Measurements from ENCODE around the gene EPX. TPM values are rescaled to one million over a fixed set of nuclear protein-coding genes. Genes with fewer than 3 reads are reported as not detected.

Gene EPX
- total RNA-seq, 6 experiments from 2014 or later, result 0.07 TPM; not detected in 5

DNA sequence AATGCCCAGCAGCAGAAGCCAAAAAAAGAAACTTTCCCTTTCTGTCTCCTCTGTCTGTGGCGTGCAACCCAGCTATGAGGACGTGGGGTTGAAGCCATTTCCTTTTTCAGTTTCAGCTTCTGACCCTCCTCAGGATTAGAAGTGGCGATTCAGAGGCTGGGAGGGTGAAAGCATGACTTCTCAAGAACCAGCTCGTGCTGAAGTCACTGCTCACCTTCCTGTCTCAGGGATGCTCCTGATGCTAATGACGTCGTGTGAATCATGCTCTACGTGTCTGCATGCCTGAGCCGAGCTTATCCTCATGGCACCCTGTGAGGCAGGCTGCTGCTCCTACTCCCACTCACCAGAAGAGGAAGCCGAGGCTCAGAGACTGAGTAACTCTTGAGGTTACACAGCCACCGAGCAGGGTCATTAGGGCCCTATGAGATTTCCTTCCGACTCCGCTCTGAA, 40.2 kb downstream of the EPX start:
- no peak overlapping the region for H3K4me3 ChIP-seq
- TF ChIP-seq POLR2A (IDR thresholded peaks at IDR 0.05), result no peak
- TF ChIP-seq, protein P1, sequence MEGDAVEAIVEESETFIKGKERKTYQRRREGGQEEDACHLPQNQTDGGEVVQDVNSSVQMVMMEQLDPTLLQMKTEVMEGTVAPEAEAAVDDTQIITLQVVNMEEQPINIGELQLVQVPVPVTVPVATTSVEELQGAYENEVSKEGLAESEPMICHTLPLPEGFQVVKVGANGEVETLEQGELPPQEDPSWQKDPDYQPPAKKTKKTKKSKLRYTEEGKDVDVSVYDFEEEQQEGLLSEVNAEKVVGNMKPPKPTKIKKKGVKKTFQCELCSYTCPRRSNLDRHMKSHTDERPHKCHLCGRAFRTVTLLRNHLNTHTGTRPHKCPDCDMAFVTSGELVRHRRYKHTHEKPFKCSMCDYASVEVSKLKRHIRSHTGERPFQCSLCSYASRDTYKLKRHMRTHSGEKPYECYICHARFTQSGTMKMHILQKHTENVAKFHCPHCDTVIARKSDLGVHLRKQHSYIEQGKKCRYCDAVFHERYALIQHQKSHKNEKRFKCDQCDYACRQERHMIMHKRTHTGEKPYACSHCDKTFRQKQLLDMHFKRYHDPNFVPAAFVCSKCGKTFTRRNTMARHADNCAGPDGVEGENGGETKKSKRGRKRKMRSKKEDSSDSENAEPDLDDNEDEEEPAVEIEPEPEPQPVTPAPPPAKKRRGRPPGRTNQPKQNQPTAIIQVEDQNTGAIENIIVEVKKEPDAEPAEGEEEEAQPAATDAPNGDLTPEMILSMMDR (IDR thresholded peaks at IDR 0.05), result no peak
- no peak overlapping the region for H3K27ac ChIP-seq
- WGBS (ENCODE audit: insufficient coverage, low coverage, low lambda C conversion rate, missing lambda C conversion rate), result 52% methylated on average over 12 of the region's 12 CpGs
- ATAC-seq (peak; percentile 47 to 82 (median 69)), DNase-seq (peak in 1 of 3 donors; percentile 27)
- intact Hi-C loops (cut with DNase I), result no loop called here
- H3K4me1 ChIP-seq, result no peaks in the 10 kb centered on the region
- no peaks in the 10 kb centered on the region for H3K27me3 ChIP-seq
- no peaks in the 10 kb centered on the region for H3K36me3 ChIP-seq
- no peaks in the 10 kb centered on the region for H3K9me3 ChIP-seq

- no peaks in the 10 kb centered on the region for H3K27me3 ChIP-seq
- ATAC-seq, result peak; percentile 24 to 69 (median 54)
Measured at GRCh38 chr17:58233543-58233942, 41.0 kb downstream of the EPX start.

GRCh38 chr17:58234512-58234911, 42.0 kb downstream of the EPX start:
- no peak for ATAC-seq
- H3K36me3 ChIP-seq, result no peaks in the 10 kb centered on the region
- no peak overlapping the region for H3K4me3 ChIP-seq
- intact Hi-C loops (cut with DNase I), result no loop called here
- TF ChIP-seq, protein P1 (IDR thresholded peaks at IDR 0.05), result no peak
- TF ChIP-seq POLR2A (IDR thresholded peaks at IDR 0.05), result no peak
- DNase-seq, result no peak
- no peaks in the 10 kb centered on the region for H3K4me1 ChIP-seq
- no peaks in the 10 kb centered on the region for H3K9me3 ChIP-seq
- H3K27ac ChIP-seq, result no peak overlapping the region
- no peaks in the 10 kb centered on the region for H3K27me3 ChIP-seq
- 77% methylated on average over 3 of the region's 3 CpGs for WGBS (ENCODE audit: insufficient coverage, low coverage, low lambda C conversion rate, missing lambda C conversion rate)

More at GRCh38 chr17:58233543-58233942, 41.0 kb downstream of the EPX start:
- no peaks in the 10 kb centered on the region for H3K4me1 ChIP-seq
- H3K27ac ChIP-seq, result no peak overlapping the region
- no peak overlapping the region for H3K4me3 ChIP-seq
- no peaks in the 10 kb centered on the region for H3K9me3 ChIP-seq
- 66% methylated on average over 2 of the region's 3 CpGs for WGBS (ENCODE audit: insufficient coverage, low coverage, low lambda C conversion rate, missing lambda C conversion rate)
- H3K36me3 ChIP-seq, result no peaks in the 10 kb centered on the region
- no peak for DNase-seq
- TF ChIP-seq, protein P1 (IDR thresholded peaks at IDR 0.05), result no peak
- TF ChIP-seq POLR2A (IDR thresholded peaks at IDR 0.05), result no peak
- intact Hi-C loops (cut with DNase I), result no loop called here

DNA sequence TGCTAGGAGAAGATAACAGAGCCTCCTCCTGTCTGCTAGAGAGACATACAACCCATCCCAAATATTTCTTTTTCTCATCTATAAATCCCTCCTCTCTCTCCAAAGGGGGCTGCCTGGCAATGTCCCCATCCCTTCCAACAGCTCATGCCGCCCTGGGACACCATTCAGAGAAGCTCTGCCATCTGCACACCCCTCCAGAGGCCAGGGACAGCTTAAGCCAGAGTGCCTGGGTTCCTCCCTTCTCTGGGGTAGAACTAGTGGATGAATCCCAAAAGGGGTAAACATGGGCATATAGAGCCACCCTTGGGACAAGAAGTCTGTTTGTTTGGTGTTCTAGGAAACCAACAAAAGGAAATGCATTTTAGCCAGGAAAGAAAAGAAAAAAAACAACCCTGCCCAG, 43.3 kb downstream of the EPX start:
- Histone ChIP-seq H3K27ac (no peak overlapping the region), H3K36me3 (no peaks in the 10 kb centered on the region), H3K9me3 (no peaks in the 10 kb centered on the region), H3K4me3 (no peak overlapping the region), H3K4me1 (no peaks in the 10 kb centered on the region), H3K27me3 (no peaks in the 10 kb centered on the region)
- intact Hi-C loops (cut with DNase I), result no loop called here
- DNase-seq (no peak), ATAC-seq (no peak)
- TF ChIP-seq, protein P1 (IDR thresholded peaks at IDR 0.05), result no peak
- TF ChIP-seq POLR2A (IDR thresholded peaks at IDR 0.05), result no peak
- WGBS (ENCODE audit: insufficient coverage, low coverage, low lambda C conversion rate, missing lambda C conversion rate), result 60% methylated on average over 1 of the region's 1 CpG

DNA sequence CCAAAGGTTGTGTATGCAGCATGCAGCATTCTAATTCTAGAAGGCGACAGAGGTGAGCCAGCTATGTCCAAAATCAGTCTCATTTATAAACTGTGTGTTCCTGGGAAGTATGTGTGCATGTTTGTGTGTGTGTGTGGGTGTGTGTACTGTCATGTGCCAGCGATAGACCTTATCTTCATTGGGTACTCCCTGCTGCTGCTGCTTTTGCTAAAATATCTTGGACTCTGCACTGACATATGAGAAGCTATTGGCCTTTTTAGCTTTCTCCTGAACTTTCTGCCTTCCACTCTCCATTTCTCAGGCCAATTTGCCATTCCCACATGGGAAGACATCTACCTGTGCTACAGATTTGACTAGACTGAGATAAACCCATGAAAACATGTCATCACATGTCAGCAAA, 43.9 kb downstream of the EPX start:
- 83% methylated on average over 2 of the region's 2 CpGs for WGBS (ENCODE audit: insufficient coverage, low coverage, low lambda C conversion rate, missing lambda C conversion rate)
- Histone ChIP-seq H3K4me3 (no peak overlapping the region), H3K27me3 (no peaks in the 10 kb centered on the region), H3K27ac (no peak overlapping the region), H3K9me3 (no peaks in the 10 kb centered on the region), H3K4me1 (no peaks in the 10 kb centered on the region), H3K36me3 (no peaks in the 10 kb centered on the region)
- DNase-seq (no peak), ATAC-seq (no peak)
- TF ChIP-seq POLR2A (IDR thresholded peaks at IDR 0.05), result no peak
- TF ChIP-seq, protein P1 (IDR thresholded peaks at IDR 0.05), result no peak
- intact Hi-C loops (cut with DNase I), result no loop called here

All from right lobe of liver (tissue), 6 donors.